K562 (cell line): ENCODE measurements around the gene C2CD4D. TPM values are rescaled to one million over a fixed set of nuclear protein-coding genes. Genes with fewer than 3 reads are reported as not detected.

Source experiments
- CCAR2 ChIP-seq: fragments of 200-400 bp; formaldehyde crosslinking; IDR thresholded peaks from 2 replicates; pipeline ENCODE4 v1.6.1; 2017; ENCODE audit warnings: mild to moderate bottlenecking, low read depth, low read length
- CEBPG ChIP-seq, 3 experiments: fragments of 200-800 bp in 1 of 3; sonication (Bioruptor generic) in 1 of 3; sonication (generic) in 1 of 3; formaldehyde crosslinking in 1 of 3; IDR thresholded peaks in 2 of 3; conservative IDR thresholded peaks in 1 of 3; 2 replicates each; pipeline versions ENCODE4 v1.6.1 to v1.8.0; 2016 to 2022; ENCODE audit warnings: missing compliant biosample characterization in 2 of 3, missing genetic modification characterization in 2 of 3, mild to moderate bottlenecking in 1 of 3, missing genetic modification reagents in 1 of 3
- ERF ChIP-seq: fragments of 450-650 bp; formaldehyde crosslinking; IDR thresholded peaks from 2 replicates; pipeline ENCODE4 v1.4.0; 2020; ENCODE audit warnings: mild to moderate bottlenecking, mixed read lengths
- GABPB1 ChIP-seq: sonication (generic); formaldehyde crosslinking; IDR thresholded peaks from 2 replicates; pipeline ENCODE4 v1.8.0; 2022; ENCODE audit warnings: mild to moderate bottlenecking, missing genetic modification reagents
- MED1 ChIP-seq: sonication (generic); formaldehyde crosslinking; IDR thresholded peaks from 2 replicates; pipeline ENCODE4 v1.8.1; 2023; ENCODE audit warnings: missing genetic modification reagents, borderline replicate concordance
- MYC ChIP-seq, 2 experiments: fragments of 250-450 bp in 1 of 2; sonication (Bioruptor Pico) in 1 of 2; IDR thresholded peaks; 2 replicates each; pipeline versions ENCODE4 v1.5.1 to v1.6.1; 2012 to 2021; ENCODE audit warnings: low read depth in 2 of 2, borderline replicate concordance in 1 of 2, improper control_type of control experiment in 1 of 2, low read length in 1 of 2, mild to moderate bottlenecking in 1 of 2, moderate library complexity in 1 of 2
- NFYB ChIP-seq: IDR thresholded peaks from 2 replicates; pipeline ENCODE4 v1.6.1; 2011; ENCODE audit warnings: mild to moderate bottlenecking, moderate library complexity; ENCODE audit not compliant: insufficient read length; ENCODE audit errors: extremely low read depth
- PHTF2 ChIP-seq: fragments of 250-450 bp; sonication (Bioruptor Pico); IDR thresholded peaks from 2 replicates; pipeline ENCODE4 v1.5.0; 2021; ENCODE audit warnings: mild to moderate bottlenecking
- RBFOX2 ChIP-seq: fragments of 200-400 bp; formaldehyde crosslinking; IDR thresholded peaks from 2 replicates; pipeline ENCODE4 v1.6.1; 2017; ENCODE audit warnings: low read depth, mild to moderate bottlenecking, low read length, moderate library complexity
- TBP ChIP-seq: optimal IDR thresholded peaks from 2 replicates; pipeline ENCODE3; 2011; ENCODE audit warnings: low read depth, low read length, improper control_type of control experiment
- TGIF2 ChIP-seq: sonication (generic); formaldehyde crosslinking; IDR thresholded peaks from 2 replicates; pipeline ENCODE4 v1.8.1; 2022; ENCODE audit warnings: mild to moderate bottlenecking, missing genetic modification reagents, moderate library complexity
- U2AF2 ChIP-seq: fragments of 200-400 bp; formaldehyde crosslinking; optimal IDR thresholded peaks from 2 replicates; pipeline ENCODE3; 2017; ENCODE audit warnings: low read depth, mild to moderate bottlenecking, low read length
- YY1 ChIP-seq, 3 experiments: IDR thresholded peaks; 2 replicates each; pipeline ENCODE4 v1.6.1; 2011; ENCODE audit warnings: low read length in 2 of 3, mild to moderate bottlenecking in 2 of 3, moderate library complexity in 2 of 3, borderline replicate concordance in 1 of 3, control low read depth in 1 of 3, low read depth in 1 of 3; ENCODE audit not compliant: insufficient read depth in 3 of 3, insufficient replicate concordance in 2 of 3, control insufficient read depth in 1 of 3, insufficient read length in 1 of 3; ENCODE audit errors: extremely low read depth in 1 of 3
- ZKSCAN3 ChIP-seq: fragments of 250-450 bp; sonication (Bioruptor Pico); IDR thresholded peaks from 2 replicates; pipeline ENCODE4 v1.4.0; 2020
- ZNF197 ChIP-seq: fragments of 200-800 bp; sonication (Bioruptor generic); IDR thresholded peaks from 2 replicates; pipeline ENCODE4 v1.6.1; 2016; ENCODE audit warnings: low read depth, missing genetic modification characterization, missing compliant biosample characterization
- ZNF311 ChIP-seq: fragments of 250-450 bp; sonication (Bioruptor Pico); IDR thresholded peaks from 2 replicates; pipeline ENCODE4 v1.4.0; 2020; ENCODE audit warnings: mild to moderate bottlenecking, moderate library complexity
- ZNF384 ChIP-seq: IDR thresholded peaks from 2 replicates; pipeline ENCODE4 v1.6.1; 2012; ENCODE audit warnings: low read depth, low read length, improper control_type of control experiment
- ZNF589 ChIP-seq: fragments of 200-800 bp; sonication (Bioruptor generic); IDR thresholded peaks from 2 replicates; pipeline ENCODE4 v1.6.1; 2016; ENCODE audit warnings: low read depth, missing genetic modification characterization, missing compliant biosample characterization
- ZNF696 ChIP-seq: fragments of 250-450 bp; sonication (Bioruptor Pico); conservative IDR thresholded peaks from 2 replicates; pipeline ENCODE4 v1.4.0; 2020; ENCODE audit warnings: mild to moderate bottlenecking, moderate library complexity
- ZNF764 ChIP-seq: fragments of 250-450 bp; sonication (Bioruptor Pico); IDR thresholded peaks from 2 replicates; pipeline ENCODE4 v1.4.0; 2020; ENCODE audit warnings: low read depth, mild to moderate bottlenecking, moderate library complexity
- ZNF766 ChIP-seq: fragments of 200-800 bp; sonication (Bioruptor generic); conservative IDR thresholded peaks from 2 replicates; pipeline ENCODE4 v1.6.1; 2016; ENCODE audit warnings: missing genetic modification characterization, missing compliant biosample characterization
- ZNF778 ChIP-seq: fragments of 450-650 bp; formaldehyde crosslinking; IDR thresholded peaks from 2 replicates; pipeline ENCODE4 v1.4.0; 2020; ENCODE audit warnings: mild to moderate bottlenecking, moderate library complexity
- ZNF830 ChIP-seq: fragments of 250-450 bp; sonication (Bioruptor Pico); IDR thresholded peaks from 2 replicates; pipeline ENCODE4 v1.5.0; 2021; ENCODE audit warnings: mild to moderate bottlenecking
- polyA plus RNA-seq, 8 experiments: library from polyadenylated mRNA; depleted of rRNA in 4 of 8; stranded (reverse) in 5 of 8; unstranded in 3 of 8; fragments of >200 nt; fragmentation: Nextera tagmentation in 2 of 8; fragmentation: Illumina TruSeq in 1 of 8; extraction: Ambion mirVana in 2 of 8; extraction: Trizol in 1 of 8; gene quantifications; 2 replicates each; pipeline versions ENCODE4 v1.2.1 to v1.2.3, GENCODE V29; 2011 to 2014; ENCODE audit warnings: inconsistent platforms in 1 of 8, missing spikeins in 1 of 8
- total RNA-seq, 7 experiments: library from RNA; depleted of rRNA in 6 of 7; stranded (reverse); fragments of >200 nt in 6 of 7; fragmentation: Illumina TruSeq in 2 of 7; extraction: Trizol in 2 of 7; gene quantifications; 2 replicates each; pipeline versions ENCODE4 v1.2.1 to v1.2.3, GENCODE V29; 2011 to 2021; ENCODE audit warnings: low replicate concordance in 1 of 7
- TF ChIP-seq, protein P1 (sequence below): fragments of 450-650 bp; formaldehyde crosslinking; IDR thresholded peaks from 2 replicates; pipeline ENCODE4 v1.4.0; 2020; ENCODE audit warnings: mild to moderate bottlenecking, mixed read lengths

C2CD4D gene
- total and polyA plus RNA-seq, 9 of the 15 experiments (the other 6 are each of a cell fraction or from before 2014, with no cell fraction given) = not detected

DNA sequence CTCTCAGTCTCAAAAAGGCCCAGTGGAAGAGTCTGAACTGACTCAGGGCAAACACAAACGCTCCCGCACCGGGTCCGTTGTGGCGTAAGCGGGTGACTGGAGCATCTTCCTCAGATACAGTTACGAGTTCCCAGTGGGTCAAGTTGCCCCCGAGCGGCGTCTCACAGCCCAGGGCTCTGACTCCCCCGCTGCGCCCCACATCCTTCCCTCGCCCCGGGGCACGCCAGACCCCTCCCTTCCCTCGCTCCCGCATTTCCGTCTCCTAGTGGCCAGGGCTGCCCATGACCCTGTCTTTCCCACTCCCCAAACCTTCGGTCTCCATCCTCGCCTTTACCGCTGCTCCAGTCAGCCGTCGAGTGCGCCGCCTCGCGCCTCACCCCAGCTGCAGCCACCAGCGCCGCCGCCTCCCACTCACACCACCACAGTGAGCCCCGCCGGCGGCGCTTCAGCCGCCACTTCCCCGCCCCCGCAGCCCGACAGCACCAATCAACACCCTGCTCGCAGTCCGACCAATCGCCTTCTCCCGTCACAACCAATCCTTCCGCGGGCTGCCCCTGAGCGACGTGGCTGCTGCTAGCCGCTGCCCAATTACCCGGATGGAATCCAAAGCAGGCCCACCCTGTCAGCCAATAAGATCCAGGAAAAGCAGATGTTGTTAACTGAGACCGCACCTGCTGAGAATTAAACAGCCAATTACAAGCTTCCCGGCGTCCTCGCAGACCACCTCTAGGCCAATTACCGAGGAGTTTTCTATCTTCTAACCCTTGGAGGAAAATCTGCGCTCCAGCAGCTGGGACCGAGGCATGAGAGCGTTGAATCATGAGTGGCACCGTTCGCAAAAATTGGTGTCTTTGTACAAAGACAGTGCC, 49.3 kb downstream of the C2CD4D start, which contains the start of gene TDRKH (continued):
- TF ChIP-seq, protein P1, sequence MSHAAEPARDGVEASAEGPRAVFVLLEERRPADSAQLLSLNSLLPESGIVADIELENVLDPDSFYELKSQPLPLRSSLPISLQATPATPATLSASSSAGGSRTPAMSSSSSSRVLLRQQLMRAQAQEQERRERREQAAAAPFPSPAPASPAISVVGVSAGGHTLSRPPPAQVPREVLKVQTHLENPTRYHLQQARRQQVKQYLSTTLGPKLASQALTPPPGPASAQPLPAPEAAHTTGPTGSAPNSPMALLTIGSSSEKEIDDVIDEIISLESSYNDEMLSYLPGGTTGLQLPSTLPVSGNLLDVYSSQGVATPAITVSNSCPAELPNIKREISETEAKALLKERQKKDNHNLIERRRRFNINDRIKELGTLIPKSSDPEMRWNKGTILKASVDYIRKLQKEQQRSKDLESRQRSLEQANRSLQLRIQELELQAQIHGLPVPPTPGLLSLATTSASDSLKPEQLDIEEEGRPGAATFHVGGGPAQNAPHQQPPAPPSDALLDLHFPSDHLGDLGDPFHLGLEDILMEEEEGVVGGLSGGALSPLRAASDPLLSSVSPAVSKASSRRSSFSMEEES = no peak
- no peak for TF ChIP-seq ZNF197 (CRISPR knock-in tag)
- peak; percentile 90 for TF ChIP-seq ZNF589 (CRISPR knock-in tag)
- no peak for TF ChIP-seq ERF (CRISPR knock-in tag)
- no peak for TF ChIP-seq ZNF830 (CRISPR knock-in tag)
- peak; percentile 62 for TF ChIP-seq MYC (IDR thresholded peaks at IDR 0.05; ENCODE audit: low read depth, low read length)
- TF ChIP-seq MYC (CRISPR knock-in tag; IDR thresholded peaks at IDR 0.05; ENCODE audit: borderline replicate concordance, low read depth) = no peak
- TF ChIP-seq ZNF766 = peak; percentile 54; the same call in 1 of the 2 replicates
- no peak for TF ChIP-seq PHTF2 (CRISPR knock-in tag)
- TF ChIP-seq ZNF384 = no peak
- TF ChIP-seq TBP = peak; percentile 35
- no peak for TF ChIP-seq ZNF778 (CRISPR knock-in tag)
- no peak for TF ChIP-seq ZNF696
- TF ChIP-seq MED1 (CRISPR knock-in tag) = no peak
- peak; percentile 76 for TF ChIP-seq GABPB1 (CRISPR knock-in tag)
- TF ChIP-seq ZNF764 = no peak
- TF ChIP-seq CCAR2 = no peak
- TF ChIP-seq U2AF2 = no peak
- TF ChIP-seq ZKSCAN3 (CRISPR knock-in tag) = no peak
- TF ChIP-seq CEBPG (CRISPR knock-in tag; IDR thresholded peaks at IDR 0.05) = 0 out of 2 replicates have a peak, but pooled peaks have one; percentile 8
- no peak for TF ChIP-seq CEBPG (tag; conservative IDR thresholded peaks at IDR 0.05 in 1 of 2, IDR thresholded peaks at IDR 0.05 in 1 of 2)
- peak; percentile 95 for TF ChIP-seq NFYB
- TF ChIP-seq RBFOX2 = peak; percentile 87
- TF ChIP-seq YY1 (IDR thresholded peaks at IDR 0.05; ENCODE audit: borderline replicate concordance in 1 of 3, control insufficient read depth in 1 of 3, extremely low read depth in 1 of 3, insufficient read depth in 3 of 3, insufficient read length in 1 of 3, insufficient replicate concordance in 2 of 3, low read depth in 1 of 3, low read length in 2 of 3) = peak in 2 of 3 experiments; percentile 51 to 67
- no peak for TF ChIP-seq ZNF311 (CRISPR knock-in tag)
- TF ChIP-seq TGIF2 (CRISPR knock-in tag) = no peak
